Smooth muscle cell of the brain vasculature (primary cell): Measurements from ENCODE around the gene CCR9.

Experiments used
- DNase-seq: peaks from one replicate; pipeline ENCODE4 v3.0.0-alpha.2; 2012; ENCODE audit warnings: low read depth, low spot score

Gene CCR9

DNA sequence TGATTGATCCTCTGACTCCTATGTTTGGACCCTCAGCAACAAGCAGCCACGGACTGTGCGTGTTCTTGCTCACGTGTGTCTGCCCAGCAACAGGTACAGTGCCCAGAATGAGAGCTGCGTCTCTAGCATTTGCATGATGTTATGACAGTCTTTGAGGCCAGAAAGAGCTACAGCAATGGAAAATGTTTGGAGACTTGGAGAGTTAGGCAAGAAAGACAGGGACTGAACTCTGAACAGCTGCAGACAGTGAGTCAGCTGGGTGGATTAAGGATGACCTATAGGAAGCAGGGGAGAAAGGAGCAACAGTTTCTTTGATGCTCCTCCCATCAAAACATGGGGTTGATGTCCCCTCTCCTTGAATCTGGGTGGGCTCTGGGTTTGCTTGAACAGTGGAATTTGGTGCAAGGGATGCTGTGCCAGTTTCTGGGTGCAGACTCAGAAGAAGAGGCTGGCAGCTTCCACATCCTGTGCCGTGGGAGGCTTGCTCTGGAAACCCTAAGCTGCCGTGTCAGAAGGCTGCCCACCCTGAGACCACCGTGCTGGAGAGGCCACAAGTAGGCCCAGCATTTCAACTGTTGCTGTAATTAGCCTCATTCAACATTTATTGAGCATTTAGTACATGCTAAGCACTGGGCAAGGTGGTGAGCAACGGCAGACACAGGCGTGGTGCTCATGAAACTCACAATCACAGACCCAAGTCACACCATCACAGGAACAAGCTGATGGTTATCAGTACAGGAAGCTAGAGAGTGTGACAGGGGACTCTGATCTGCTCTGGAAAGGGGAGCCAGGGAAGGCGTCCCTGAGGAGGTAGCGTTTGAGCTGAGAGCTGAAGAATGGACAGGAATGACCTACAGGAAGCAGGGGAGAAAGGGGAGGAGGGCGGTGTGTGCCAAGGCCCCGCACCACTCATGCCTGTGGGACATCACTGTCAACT is 21.7 kb downstream of the CCR9 start:
- no peak for DNase-seq

DNA sequence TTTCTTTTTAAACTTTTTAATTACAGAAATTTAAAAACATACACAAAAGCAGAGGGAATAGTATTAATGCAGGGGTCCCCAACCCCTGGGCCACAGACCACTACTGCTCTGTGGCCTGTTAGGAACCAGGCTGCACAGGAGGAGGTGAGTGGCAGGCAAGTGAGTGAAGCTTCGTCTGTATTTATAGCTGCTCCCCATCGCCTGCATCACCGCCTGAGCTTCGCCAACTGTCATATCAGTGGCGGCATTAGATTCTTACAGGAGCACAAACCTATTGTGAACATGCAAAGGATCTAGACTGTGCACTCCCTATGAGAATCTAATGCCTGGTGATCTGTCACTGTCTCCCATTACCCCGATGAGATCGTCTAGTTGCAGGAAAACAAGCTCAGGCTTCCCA is 22.4 kb downstream of the CCR9 start:
- no peak for DNase-seq

DNA sequence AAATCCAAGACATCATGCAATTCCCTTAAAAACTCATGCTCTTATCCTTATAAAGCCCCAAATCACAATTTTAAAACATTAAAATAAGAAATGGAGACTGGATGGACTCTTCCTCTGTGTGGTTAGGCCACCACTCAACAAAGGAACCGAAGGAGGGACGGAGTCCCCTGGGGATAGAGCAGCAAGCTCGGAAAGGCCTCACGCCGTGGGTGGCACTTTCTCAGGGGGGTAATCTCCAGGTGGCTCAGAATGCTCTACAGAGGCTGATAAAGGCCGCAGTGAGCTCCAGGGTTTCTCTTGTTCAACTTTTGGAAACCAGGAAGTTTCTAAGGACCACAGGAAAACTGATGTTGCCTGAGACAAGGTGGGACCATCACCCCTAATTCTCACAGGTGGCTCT is 23.2 kb downstream of the CCR9 start:
- DNase-seq: no peak

DNA sequence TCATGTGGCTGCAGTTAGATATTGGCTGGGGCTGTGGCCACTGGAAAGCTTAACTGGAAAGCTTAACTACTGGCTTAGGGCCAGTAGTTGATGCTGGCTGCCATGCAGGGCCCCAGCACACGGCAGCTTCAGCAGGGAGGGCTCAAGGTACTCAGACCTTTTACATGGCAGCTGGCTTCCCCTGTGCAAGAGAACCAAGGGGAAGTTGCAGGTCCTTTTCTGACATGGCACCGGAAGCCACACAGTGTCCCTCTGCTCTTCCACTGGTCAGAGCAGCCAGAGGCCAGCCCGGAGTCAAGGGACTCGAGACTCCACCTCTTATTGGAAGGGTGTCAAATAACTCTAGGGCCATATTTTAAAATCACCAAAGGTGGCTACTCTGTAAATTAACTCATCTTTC is 24.5 kb downstream of the CCR9 start:
- DNase-seq: no peak

DNA sequence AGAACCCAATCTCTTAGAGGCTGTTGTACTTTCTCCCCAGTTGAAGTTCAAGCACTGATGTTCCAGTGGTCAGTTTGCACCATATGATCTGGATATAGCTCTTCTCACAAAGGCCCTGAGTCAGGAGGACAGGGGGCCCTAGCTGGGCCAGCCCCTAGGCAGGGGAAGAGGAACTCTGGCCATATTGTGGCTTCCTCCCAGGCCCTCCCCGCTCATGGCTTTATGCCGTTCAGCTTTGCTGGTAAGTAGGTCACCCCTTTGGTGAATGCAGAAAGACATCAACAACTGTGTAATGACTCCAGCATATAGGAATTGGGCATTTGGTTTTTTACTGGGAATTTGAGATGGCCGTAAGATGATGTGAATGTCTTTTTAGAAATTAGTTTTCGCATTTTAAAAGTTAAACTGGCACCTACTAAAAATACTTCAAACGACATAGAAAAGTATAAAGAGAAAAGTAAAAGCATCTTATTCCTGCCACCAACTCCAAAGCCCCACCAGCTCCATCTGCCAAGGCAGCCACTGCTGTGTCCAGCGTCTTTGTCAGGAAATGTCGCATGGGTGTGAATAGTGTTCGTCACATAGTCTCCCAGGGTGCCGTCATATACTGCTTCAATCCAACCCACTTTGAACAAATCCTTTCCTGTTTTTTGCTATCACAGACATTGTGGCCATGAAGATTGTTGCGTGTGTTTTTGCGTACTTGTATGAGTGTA is 25.3 kb downstream of the CCR9 start:
- DNase-seq: no peak

DNA sequence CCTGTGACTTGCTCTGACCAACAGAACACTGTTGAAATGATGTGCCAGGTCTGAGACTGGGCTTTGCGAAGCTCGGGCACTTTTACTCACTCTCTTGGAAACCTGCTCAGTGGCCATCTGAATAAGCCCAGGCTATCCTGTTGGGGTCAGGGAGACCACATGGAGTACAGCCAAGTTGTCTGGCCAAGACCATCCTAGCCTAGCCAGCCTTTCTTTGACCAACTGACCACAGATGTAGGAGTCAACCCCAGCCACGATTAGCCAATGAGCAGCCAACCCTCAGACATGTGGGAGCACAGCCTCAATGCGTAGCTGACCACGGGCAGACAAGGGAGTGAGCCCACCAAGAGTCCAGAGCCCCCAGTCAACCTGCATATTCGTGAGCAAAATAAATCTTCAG is 26.1 kb downstream of the CCR9 start:
- DNase-seq: no peak

DNA sequence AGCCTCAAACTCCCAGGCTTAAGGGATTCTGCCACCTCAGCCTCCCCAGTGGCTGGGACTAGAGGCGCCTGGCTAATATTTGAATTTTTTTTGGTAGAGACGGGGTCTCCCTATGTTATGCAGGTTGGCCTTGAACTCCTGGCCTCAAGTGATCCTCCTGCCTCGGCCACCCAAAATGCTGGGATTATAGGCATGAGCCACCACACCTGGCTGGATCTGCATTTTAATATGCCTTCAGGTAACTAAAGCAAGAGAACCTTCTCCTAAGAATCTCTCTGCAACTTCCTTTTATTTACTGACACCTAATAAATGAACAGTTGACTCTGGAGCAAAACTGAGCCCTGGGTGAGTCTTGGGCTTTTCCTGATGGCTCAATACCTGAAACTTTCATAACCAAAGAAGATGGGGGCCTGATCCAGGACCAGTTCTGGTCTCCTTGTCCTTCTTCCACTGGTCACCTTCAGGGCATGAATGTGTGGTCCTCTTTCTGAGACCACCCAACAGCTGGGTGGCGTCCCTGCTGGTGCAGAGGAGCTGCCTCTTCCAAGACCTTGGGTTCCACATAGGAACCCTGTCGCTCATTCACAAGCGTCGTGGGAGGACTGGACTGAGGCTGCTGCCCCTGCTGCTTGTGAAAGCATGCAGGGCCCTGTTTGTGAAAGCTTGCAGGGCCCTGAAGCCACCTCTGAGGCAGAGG is 28.2 kb downstream of the CCR9 start:
- no peak for DNase-seq

DNA sequence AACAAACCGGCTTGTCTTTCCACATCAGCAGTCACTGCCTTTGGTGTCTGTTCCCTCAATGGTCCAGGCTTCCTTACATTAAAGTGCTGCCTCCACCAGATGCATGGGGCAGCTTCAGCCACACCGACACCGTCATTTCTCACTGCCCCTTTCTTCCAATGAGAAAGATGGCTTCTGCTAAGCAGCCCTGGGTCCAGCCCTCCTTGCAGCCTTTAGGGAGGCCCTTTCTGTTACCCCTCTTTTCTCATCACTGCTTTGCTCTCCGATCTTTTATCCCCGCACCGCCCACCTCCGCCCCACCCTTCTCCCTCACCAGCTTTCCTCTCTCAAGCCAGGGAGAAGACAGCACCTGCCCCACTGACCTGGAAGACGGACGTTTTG is 28.7 kb downstream of the CCR9 start:
- no peak for DNase-seq

DNA sequence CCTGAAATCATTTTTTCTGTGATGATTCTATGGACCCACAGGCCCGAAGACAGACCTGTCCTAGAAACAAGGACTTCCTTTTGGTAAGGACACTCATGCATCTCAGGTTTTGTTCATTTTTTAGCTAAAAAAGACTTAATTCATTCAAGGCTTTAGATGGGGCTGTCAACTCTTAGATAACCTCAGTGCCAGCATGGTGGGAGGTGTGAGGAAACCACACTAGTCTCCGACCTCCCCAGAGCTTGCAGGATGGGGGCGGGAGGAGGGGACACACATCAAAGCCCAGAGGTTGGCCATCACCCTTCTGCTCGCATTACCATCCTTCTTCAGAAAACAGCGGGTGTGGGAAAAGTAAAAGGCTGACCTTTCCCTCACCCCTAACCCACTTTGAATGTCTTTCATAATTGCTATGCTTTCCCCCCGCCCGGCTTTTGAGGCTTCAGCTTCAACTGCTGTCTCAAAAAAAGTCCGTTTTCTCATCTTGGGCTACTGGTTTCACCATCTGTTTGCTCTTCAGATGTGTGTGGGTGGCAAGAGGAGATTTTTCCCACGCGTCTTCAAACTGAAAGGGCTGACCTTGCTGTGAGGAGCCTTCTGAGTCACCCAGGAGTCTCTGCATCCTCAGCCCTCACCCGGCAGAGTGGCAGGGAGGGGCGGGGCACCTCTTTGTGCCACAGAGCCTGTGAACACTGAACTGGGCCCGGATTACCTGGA is 29.3 kb downstream of the CCR9 start:
- DNase-seq: peak; percentile 57

DNA sequence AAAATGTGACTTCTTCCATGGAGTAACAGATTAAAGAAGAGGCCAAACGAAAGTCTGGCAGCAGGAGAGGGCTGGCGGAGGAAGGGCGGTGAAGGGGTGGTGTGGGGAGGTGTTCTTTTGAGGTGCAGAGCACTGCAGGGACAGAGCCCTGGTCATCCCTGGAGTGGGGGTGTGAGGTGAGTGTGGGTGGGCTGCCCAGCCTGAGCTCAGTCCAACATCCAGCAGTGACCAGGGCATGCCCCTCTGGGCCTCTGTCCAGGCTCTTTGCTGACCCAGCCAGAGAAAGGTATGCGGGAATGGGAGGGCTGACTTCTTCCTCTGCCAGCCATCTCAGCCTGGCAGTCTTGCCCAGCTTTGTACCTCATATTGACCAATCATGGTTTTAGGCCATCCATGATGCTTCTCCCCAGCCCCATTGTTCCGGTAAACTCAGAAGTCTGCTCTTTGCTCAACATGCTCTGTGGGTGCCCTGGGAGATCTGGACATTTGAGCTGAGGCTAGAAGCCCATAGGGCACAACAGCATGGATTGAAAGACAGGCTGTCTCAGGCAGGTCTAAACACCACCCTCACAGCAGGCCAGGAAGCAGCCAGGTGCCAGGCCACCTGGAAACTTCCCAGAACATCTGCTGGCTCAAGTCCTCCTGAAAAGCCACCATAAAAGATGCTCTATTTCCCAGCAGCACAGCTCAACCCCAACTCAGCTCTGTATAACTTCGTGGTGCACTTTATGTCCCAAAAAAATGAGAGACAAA is 31.0 kb downstream of the CCR9 start:
- no peak for DNase-seq

DNA sequence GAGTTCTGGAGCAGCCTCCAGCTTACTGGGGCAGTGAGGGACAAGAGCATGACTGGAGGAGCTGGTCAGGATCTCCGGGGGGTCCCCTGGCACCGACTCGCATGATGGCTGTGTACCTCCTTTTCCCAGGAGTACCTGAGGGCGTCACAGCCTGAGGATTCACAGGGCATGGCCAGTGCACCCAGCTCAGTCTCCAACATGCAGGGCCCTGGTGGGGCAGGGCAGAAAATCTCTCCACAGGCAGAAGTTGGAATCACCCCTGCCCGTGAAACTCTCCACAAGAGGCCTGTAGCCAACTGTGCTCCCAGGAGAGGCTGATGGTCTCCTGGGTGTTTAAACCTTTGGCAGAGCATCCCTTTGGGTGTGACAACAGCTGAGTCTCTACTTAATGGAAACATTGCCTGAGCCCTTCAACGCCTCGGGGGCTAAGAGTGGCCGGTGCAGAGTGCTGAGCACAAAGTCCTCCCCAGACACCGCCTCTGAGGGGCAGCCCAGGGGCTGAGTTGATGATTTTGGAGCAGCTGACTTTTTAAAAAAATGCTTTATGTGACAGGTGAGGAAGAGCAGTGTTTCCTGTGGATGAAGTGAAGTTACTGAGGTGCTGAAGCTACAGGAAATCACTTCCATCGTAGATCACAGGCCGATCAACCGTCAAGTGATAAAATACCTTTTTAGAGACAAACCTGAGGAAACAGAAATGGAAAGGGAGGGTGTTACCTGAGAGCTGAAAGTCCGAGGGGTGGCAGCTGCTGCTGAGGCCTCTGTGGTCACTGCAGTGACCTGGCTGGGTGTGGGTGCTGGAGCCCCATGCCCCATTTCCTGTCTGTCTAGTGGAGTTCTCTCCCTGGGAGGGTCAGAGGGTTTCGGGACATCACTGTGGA is 35.1 kb downstream of the CCR9 start:
- DNase-seq: no peak

DNA sequence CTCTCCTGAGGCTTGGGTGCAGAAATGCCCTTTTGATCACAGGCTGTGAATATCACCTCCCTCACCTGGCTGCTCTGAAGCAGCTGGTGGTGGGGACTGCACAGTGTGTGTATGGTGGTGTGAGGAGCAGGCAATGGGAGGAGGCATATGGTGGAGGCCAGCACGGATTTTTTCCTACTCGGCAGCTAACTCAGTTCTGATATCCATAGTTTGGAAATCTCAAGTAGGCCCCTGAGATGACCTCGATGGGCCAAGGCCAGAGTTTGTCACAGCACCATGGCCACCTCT is 35.6 kb downstream of the CCR9 start:
- no peak for DNase-seq

DNA sequence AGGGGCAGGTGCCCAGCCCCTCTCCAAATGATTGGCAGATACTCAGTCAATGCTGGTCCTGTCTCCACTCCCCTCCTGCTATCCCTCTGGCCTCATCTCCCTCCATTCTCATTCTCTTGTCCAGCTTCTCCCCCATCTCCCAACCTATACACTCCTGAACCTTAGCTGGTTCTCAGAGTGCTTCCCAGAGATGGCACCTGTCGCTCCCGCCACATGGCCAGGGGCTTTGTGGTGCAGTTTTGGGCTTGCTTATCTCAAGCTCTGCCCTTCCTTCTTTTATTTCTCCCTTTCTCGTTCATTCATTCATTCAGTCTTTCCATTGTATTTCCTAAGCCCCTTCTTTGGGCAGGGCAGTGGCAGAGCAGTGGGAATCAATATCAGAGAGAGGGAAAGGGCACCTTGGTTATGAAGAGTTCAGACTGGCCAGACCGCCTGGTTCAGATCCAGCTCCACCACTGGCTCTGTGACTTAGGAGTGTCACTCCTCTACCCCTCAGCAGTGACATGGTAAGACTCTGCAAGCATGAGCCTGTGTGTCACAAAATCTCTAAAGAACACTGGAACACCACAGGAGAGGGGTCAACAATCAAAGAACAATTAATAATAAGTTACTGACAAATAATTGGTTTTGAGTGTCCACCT is 36.7 kb downstream of the CCR9 start:
- no peak for DNase-seq

DNA sequence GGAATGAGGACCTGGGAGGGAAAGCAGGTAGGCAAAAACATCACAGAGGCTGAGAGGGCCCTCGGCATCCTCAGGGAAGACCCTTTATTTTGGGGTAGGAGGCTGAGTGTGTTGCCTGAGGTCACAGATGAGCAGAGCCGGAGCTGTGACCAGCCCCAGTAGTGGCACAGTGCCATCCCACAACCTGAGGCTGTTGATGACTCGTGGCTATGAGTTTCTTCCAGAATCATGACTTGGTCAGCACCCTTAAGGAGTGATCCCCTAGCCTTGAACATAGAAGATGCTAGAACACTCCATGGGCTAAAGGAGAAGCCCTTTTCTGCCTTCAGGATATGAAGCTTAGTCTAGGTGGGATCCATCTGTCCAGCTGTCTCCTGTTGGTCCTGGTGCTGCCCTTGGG is 37.4 kb downstream of the CCR9 start:
- no peak for DNase-seq

DNA sequence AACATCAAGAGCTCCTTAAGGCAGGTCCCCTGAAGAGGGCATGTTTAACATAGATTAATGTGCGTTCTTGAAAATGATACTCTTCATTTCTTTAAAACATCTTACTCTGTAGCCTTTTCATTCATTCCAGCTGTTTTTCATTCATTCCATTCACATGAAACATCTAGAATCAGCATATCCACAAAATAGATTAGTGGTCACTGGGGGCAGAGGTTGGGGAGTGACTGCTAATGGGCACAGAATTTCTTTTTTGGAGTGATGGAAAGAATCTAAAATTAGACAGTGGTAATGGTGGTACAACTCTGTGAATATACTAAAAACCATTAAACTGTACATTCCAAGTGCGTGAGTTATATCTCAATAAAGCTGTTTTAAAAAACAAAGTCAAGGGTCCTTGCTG is 41.5 kb downstream of the CCR9 start:
- no peak for DNase-seq

DNA sequence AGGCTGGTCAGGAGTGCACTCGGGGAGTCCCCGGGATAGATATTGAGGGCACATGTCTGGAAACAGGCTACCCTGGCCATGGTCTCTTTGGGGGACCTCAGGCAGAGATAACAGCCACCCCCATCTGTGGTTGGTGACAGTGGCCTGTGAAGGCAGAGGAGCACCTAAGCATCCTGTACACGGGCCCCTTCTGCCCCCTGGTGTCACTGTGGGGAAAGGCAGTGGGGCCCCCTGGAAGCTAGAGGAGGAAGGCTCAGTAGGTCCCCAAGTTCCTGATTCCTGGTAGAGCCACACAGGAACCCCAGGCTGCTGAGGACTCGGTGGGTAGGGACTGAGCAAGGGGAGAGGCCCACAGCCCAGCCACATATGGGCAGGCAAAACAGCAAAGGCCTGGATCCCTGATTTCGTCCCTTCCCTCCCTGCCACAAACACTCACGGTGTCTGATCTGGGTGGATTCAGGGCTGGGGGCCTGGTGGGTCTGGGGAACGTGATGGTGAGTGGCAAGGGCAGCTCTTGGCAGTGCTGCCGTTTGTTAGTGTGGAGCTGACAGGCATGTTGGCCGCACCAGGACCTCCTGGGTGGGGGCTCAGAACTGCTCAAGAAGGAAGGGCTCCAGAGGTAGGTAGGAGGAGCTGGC is 42.8 kb downstream of the CCR9 start:
- no peak for DNase-seq

DNA sequence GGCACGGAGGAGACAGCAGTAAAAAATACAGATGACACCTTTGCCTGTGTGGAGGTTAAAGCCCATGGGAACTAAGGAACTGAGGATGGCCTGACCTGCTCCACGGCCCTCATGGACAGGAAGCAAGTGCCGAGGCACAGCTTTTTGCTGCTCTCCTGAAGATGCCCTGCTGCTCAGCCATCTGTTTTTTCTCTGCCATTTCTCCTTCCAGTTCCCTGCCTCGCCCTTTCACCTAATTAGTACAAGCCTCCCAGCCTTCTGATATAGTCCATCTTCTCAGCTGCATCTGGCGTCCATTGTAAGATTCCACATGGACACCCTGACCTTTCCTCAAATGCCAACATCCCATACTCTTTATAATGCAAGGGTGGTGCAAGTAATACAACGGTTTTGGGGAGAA is 45.2 kb downstream of the CCR9 start:
- DNase-seq: no peak

DNA sequence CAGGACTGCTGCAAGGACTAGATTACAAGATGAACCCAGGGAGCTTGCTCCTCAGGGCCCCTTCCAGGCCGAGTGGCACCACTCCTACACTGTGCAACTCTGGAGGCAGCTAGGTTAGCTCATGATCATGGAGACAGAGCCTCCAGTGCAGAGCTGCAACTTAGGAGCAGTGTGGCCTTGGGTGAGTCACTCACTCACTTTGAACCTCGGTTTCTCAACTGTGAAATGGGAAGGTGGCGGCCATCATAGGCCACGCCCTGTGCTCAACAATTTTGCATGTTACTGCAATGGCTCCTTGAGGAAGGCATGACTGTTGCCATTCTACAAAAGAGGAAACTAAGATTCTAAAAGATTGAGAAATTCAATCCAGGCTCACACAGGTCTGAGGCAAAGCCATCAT is 45.8 kb downstream of the CCR9 start:
- DNase-seq: no peak

DNA sequence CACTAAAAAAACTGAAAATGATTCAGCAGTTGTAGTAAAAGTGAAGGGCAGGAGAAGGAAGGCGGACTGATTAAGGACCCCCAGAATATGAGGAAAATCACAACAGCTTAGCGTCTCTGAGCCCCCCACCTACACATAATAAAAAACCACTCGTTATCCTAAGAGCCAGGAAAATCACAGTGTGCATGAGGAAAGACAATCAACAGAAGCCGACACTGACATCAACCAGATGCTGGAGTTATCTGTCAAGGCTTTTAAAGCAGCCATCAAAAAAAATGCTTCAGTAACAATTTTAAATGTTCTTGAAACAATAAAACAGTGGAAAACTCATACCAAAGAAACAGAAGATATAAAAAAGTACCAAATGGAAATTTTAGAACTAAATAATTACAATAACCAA is 47.2 kb downstream of the CCR9 start:
- no peak for DNase-seq
